Measurements from ENCODE around the gene TGFB1I1. TPM values are rescaled to one million over a fixed set of nuclear protein-coding genes. Genes with fewer than 3 reads are reported as not detected.

TGFB1I1 gene
- total RNA-seq, 2 donors from 2014 or later: 7.5 to 10.0 TPM

DNA sequence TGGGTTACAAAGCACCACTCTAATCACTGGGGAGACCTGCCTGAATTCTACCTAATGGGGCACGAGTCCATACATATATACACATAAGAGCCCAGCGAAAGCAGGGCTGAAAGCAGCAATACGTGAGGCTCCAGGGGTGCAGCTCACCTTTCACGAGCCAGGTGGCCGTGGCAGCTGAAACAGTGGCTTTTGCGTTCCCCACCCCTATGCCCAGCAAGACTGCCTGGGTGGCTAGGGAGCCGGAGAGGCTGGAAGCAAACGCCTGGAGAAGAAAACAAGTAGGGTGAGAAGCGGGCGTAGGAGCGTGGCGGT lies 35.6 kb downstream of the TGFB1I1 start:
- H3K27me3 Mint-ChIP-seq (ENCODE audit: insufficient read depth): peaks cover 13% of the 10 kb centered on the region
- Histone ChIP-seq H3K36me3 (ENCODE audit: control insufficient read depth, insufficient read depth, low read length) (peaks cover 3% of the 10 kb centered on the region), H3K9ac (ENCODE audit: extremely low read depth, low read length, poor library complexity, severe bottlenecking) (peak overlapping the region; percentile 99), H3K9me3 (ENCODE audit: control insufficient read depth, low read length) (no peaks in the 10 kb centered on the region), H3K4me3 (ENCODE audit: low read length) (peak overlapping the region; percentile 97), H3K4me1 (ENCODE audit: control insufficient read depth, insufficient read depth, low read length) (no peaks in the 10 kb centered on the region), H3K27ac (ENCODE audit: low read depth, low read length) (peak overlapping the region; percentile 90), H3K27me3 (ENCODE audit: control insufficient read depth, insufficient read depth, low read length, poor library complexity, severe bottlenecking) (no peaks in the 10 kb centered on the region)
- WGBS, 2 experiments (ENCODE audit: insufficient coverage in 1 of 2, insufficient read length in 1 of 2): 4 to 5% methylated on average over 4 to 12 of the region's 12 CpGs
- DNase-seq: no peak
- peaks cover 17% of the 10 kb centered on the region for H3K4me1 Mint-ChIP-seq
- TF ChIP-seq, protein P1, sequence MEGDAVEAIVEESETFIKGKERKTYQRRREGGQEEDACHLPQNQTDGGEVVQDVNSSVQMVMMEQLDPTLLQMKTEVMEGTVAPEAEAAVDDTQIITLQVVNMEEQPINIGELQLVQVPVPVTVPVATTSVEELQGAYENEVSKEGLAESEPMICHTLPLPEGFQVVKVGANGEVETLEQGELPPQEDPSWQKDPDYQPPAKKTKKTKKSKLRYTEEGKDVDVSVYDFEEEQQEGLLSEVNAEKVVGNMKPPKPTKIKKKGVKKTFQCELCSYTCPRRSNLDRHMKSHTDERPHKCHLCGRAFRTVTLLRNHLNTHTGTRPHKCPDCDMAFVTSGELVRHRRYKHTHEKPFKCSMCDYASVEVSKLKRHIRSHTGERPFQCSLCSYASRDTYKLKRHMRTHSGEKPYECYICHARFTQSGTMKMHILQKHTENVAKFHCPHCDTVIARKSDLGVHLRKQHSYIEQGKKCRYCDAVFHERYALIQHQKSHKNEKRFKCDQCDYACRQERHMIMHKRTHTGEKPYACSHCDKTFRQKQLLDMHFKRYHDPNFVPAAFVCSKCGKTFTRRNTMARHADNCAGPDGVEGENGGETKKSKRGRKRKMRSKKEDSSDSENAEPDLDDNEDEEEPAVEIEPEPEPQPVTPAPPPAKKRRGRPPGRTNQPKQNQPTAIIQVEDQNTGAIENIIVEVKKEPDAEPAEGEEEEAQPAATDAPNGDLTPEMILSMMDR (conservative IDR thresholded peaks at IDR 0.05): no peak
- no peaks in the 10 kb centered on the region for H3K9me3 Mint-ChIP-seq
- H3K27ac Mint-ChIP-seq: peak overlapping the region; percentile 92
- no peaks in the 10 kb centered on the region for H3K36me3 Mint-ChIP-seq (ENCODE audit: low read depth)
- peak overlapping the region; percentile 86 for H3K4me3 Mint-ChIP-seq

DNA sequence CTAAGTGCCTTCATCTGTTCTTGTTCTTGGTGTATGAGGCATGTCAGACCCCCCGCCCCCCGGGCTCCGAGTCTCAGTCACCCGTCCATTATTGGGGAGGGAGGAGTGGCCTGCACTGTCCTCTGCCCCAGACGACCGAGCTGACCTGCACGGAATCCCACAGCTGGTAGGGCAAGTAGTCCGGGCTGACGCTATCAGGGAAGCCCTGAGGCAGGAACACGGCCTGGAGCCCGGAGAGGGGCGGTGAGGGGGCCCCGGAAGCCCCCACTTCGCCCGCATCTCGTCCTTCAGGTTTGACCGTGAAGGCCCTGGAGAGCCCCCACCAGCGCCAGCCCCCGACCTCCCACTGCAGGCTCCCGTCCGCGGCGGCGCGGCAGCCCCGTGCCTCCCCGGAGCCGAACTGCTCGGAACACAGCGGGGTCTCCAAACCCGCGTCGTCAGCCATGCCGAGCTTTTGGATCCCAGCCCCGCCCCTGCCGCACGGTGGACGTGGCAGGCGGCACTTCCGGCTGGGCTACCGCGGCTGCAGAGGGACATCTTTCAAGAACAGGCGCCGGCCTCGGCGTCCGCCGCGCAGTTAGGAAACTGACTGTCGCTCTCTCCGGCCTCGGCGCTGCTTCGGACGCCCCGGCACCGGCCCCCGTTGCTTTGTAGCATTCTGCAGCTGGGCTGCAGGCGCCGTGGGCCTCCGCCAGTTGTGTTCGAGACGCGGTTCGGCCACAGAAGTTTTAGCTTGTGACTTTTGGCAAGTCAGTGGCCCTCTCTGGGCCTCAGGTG lies 36.2 kb downstream of the TGFB1I1 start, which contains the start of gene RUSF1:
TSS of gene RUSF1 (minus strand) at position 463 of the 777 bp plus-strand sequence. CDS start at position 445, 18 bp downstream.
- no peaks in the 10 kb centered on the region for H3K9me3 Mint-ChIP-seq
- peak within 1 kb of the TSS; percentile 96 for H3K27ac Mint-ChIP-seq
- Histone ChIP-seq H3K4me1 (ENCODE audit: control insufficient read depth, insufficient read depth, low read length) (no peaks in the 10 kb centered on the region), H3K9me3 (ENCODE audit: control insufficient read depth, low read length) (no peaks in the 10 kb centered on the region), H3K4me3 (ENCODE audit: low read length) (peak within 1 kb of the TSS; percentile 97), H3K36me3 (ENCODE audit: control insufficient read depth, insufficient read depth, low read length) (peaks cover 3% of the 10 kb centered on the region), H3K27me3 (ENCODE audit: control insufficient read depth, insufficient read depth, low read length, poor library complexity, severe bottlenecking) (no peaks in the 10 kb centered on the region), H3K27ac (ENCODE audit: low read depth, low read length) (peak within 1 kb of the TSS; percentile 90), H3K9ac (ENCODE audit: extremely low read depth, low read length, poor library complexity, severe bottlenecking) (peak within 1 kb of the TSS; percentile 99)
- no peaks in the 10 kb centered on the region for H3K36me3 Mint-ChIP-seq (ENCODE audit: low read depth)
- DNase-seq: peak; percentile 97
- TF ChIP-seq, protein P1 (conservative IDR thresholded peaks at IDR 0.05): no peak
- H3K4me3 Mint-ChIP-seq: peak within 1 kb of the TSS; percentile 86
- H3K27me3 Mint-ChIP-seq (ENCODE audit: insufficient read depth): peaks cover 19% of the 10 kb centered on the region
- 0% methylated on average over 31 to 65 of the region's 65 CpGs for WGBS, 2 experiments (ENCODE audit: insufficient coverage in 1 of 2, insufficient read length in 1 of 2)
- peaks cover 17% of the 10 kb centered on the region for H3K4me1 Mint-ChIP-seq

DNA sequence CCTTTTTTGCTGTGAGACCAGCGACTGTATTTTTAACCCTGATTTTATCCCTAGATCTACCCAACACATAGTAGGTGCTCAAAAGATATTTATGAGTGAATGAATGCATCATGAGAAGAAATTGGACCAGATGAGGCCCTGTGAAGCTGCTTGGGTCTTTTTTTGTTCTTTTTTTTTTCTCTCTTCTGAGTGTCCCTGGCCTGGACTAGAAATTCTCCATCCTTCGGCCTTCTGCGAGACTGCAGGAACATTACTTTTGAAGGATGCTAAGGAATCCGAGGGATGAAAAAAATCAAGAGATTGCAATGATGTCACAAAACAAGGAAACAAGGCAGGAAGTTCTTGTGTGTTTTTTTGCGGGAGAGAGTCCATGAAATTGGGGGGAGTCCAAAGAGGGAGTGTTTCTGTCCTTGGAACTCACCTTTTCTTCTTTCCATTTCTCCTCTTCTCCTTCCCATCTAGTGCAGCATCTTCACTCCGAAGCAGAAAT lies 36.8 kb downstream of the TGFB1I1 start:
- no peaks in the 10 kb centered on the region for H3K27me3 ChIP-seq (ENCODE audit: control insufficient read depth, insufficient read depth, low read length, poor library complexity, severe bottlenecking)
- peak overlapping the region; percentile 99 for H3K9ac ChIP-seq (ENCODE audit: extremely low read depth, low read length, poor library complexity, severe bottlenecking)
- WGBS, 2 experiments (ENCODE audit: insufficient coverage in 1 of 2, insufficient read length in 1 of 2): 64 to 65% methylated on average over 5 to 6 of the region's 6 CpGs
- Mint-ChIP-seq H3K36me3 (ENCODE audit: low read depth) (no peaks in the 10 kb centered on the region), H3K9me3 (no peaks in the 10 kb centered on the region), H3K4me3 (peak overlapping the region; percentile 86), H3K4me1 (peaks cover 17% of the 10 kb centered on the region), H3K27ac (peak overlapping the region; percentile 96), H3K27me3 (ENCODE audit: insufficient read depth) (peaks cover 19% of the 10 kb centered on the region)
- H3K9me3 ChIP-seq (ENCODE audit: control insufficient read depth, low read length): no peaks in the 10 kb centered on the region
- no peaks in the 10 kb centered on the region for H3K4me1 ChIP-seq (ENCODE audit: control insufficient read depth, insufficient read depth, low read length)
- no peak for DNase-seq
- peaks cover 3% of the 10 kb centered on the region for H3K36me3 ChIP-seq (ENCODE audit: control insufficient read depth, insufficient read depth, low read length)
- peak overlapping the region; percentile 61 for H3K27ac ChIP-seq (ENCODE audit: low read depth, low read length)
- peak overlapping the region; percentile 97 for H3K4me3 ChIP-seq (ENCODE audit: low read length)
- TF ChIP-seq, protein P1 (conservative IDR thresholded peaks at IDR 0.05): no peak
